ENCODE results near the gene FN1.

FN1 gene

DNA sequence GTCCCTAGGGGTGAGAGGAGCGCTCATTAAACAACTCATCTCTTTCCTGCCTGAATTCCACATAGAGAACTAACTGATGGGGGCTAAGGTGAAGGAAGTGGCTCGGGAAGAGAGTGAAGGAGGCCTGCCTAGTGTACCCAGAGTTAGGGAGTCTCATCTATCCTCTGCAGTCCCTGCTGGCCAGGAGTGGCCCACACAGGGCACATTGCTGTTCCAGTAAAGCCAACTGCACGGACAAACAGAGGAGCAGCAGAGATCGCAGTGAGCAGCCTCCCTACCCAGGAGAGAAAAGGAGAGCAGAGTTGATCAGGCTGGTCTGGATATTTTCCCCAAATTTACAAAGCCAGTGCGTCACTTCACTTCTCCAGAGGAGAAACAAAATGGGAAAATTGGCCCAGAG, 16.9 kb upstream of the FN1 start:
- no peak overlapping the region for H3K27ac ChIP-seq
- TF ChIP-seq, protein P1, sequence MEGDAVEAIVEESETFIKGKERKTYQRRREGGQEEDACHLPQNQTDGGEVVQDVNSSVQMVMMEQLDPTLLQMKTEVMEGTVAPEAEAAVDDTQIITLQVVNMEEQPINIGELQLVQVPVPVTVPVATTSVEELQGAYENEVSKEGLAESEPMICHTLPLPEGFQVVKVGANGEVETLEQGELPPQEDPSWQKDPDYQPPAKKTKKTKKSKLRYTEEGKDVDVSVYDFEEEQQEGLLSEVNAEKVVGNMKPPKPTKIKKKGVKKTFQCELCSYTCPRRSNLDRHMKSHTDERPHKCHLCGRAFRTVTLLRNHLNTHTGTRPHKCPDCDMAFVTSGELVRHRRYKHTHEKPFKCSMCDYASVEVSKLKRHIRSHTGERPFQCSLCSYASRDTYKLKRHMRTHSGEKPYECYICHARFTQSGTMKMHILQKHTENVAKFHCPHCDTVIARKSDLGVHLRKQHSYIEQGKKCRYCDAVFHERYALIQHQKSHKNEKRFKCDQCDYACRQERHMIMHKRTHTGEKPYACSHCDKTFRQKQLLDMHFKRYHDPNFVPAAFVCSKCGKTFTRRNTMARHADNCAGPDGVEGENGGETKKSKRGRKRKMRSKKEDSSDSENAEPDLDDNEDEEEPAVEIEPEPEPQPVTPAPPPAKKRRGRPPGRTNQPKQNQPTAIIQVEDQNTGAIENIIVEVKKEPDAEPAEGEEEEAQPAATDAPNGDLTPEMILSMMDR (conservative IDR thresholded peaks at IDR 0.05): no peak

DNA sequence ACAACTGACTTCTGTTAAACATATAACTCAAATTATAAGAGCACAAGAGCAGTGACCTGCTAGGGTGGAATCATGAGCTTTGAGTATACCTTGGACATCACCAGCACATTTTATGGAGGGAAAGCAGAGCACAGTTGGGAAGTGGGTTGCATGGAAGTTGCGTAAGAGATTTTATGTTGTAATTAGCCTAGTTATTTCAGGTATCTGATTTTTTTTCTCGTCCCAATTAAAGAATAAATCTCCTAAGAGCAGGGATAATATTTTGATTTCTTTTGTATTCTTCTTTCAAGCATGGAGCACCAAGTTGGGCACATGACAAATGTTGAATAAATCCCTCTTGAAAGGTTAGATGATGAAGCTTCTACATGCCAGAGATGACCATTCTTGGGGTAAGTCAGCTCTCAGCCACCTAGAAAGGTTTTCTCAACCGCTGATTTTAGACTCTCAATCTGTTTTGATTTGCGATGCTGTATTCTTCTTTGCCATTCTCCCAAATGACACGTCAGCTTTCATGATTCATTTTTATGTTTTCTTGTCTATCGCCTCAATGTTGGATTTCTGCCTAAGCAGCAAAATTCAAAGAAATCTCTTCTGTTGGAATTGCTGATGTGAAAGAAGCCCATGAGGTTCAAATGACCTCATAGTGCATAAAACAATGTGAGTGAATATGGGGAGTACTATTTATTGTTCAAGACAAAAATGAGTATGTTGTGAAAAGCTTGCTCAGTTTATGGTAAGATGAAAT, 15.3 kb upstream of the FN1 start:
- no peak overlapping the region for H3K27ac ChIP-seq
- TF ChIP-seq, protein P1 (conservative IDR thresholded peaks at IDR 0.05): no peak

DNA sequence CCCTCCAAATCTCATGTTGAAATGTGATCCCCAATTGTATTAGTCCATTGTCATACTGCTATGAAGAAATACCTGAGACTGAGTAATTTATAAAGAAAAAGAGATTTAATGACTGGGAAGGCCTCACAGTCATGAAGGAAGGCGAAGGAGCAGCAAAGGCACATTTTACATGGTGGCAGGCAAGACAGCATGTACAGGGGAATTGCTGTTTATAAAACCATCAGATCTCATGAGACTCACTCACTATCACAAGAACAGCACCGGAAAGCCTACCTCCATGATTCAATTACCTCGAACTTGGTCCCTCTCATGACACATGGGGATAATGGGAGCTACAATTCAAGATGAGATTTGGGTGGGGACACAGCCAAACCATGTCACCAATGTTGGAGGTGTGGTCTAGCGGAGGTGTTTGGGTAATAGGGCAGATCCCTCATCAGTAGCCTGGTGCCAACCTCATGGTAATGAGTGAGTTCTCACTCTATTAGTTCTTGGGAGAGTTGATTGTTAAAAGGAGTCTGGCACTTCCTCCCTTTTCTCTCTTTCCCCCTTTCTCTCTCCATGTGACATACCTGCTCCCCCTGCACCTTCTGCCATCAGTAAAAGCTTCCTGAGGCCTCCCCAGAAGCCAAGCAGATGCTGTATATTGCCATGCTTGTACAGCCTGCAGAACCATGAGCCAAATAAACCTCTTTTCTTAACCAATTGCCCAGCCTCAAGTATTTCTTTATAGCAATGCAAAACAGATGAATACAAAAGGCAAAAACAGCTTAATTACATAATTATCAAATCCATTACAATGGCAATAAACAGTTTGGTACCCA, 14.5 kb upstream of the FN1 start:
- no peak overlapping the region for H3K27ac ChIP-seq
- TF ChIP-seq, protein P1 (conservative IDR thresholded peaks at IDR 0.05): no peak

DNA sequence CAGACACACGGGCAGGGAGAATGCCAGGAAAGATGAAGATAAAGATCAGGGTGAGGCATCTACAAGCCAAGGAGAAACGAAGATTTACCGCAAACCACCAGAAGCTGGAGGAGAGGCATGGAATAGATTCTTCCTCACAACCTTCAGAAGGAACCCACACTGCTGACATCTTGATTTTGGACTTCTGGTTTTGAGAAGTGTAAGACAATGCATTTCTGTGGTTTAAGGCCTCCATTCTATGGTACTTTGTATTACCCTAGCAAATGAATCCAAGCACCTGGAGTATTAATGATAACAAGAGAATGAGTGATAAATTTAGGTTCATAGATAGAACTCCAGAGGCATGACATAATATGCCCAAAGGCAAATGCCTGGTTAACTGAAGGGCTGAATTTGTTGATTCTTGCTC, 11.8 kb upstream of the FN1 start:
- TF ChIP-seq, protein P1 (conservative IDR thresholded peaks at IDR 0.05): no peak
- no peak overlapping the region for H3K27ac ChIP-seq

DNA sequence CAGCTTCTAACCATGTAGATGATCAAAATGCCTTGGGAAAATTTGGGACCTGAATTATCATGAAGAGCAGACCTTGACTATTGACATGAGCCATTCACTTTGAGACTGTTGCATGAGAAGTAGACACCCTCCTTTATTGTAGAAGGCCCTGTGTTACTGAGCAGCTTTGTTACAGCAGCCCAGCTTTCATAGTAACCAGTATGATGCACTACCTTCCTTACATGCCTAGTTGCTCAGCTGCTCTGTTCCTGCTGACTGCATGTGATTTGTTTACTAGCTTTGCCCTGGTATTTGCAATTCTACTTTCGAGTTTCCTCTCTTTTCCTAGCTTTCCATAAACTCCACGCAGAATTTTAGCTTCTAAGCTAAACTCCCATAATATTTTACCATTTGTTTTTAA, 11.2 kb upstream of the FN1 start:
- no peak overlapping the region for H3K27ac ChIP-seq
- TF ChIP-seq, protein P1 (conservative IDR thresholded peaks at IDR 0.05): no peak

DNA sequence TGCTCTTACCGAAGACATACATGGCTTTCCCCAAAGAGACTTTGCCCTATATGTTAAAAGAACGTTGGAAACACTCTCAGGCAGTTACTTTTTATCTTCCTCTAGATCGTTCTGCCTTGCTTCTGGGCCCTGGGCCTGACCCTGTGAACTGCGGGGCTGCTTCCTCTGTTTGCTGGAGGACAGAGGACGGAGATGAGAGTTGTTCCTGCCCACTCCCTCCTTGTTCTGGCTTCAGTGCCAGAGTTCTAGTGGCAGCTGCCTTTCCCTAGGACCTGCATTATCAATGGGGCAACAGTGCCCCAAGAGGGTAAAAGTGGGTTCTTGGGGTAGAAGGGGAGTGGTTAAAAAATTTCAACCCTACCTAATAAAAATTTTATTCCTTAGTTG, 6.5 kb upstream of the FN1 start:
- TF ChIP-seq, protein P1 (conservative IDR thresholded peaks at IDR 0.05): no peak

DNA sequence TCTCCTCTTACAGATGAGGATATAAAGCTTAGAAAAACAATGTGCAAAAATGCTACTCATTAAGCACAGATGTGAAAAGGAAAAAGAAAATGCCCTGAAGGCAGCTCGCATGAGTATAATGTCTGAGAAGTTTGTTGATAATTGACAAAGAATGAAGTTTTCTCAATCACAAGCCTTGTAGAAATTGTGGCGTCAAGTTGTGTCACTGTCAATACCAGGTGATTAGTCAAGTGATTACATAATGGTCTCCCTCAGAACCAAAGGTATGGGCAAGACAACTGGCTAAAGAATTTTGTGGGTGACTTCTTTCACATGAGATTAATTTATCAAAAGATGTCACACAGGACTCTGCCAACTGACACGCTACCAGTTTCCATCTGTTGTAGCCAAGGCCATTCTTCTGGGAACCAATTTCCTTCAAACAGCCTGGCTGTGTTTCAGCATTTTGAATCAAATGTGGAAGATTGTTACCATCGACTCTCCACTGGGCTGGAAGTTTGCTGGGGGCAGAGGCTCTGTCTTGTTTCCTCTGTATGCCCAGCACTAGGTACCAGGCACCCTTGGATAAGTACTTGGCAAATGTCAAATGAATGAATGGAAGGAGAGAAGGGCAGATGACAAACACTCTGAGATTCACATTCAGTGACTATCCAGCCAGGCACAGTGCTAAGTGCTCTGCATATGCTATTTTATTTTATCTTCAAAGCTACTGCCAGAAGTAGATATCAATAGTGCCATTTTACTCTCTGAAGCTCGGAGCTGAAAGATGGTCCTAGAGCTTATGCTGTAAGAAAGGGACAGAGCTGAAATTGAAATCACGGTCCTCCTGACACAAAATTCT, 5.9 kb upstream of the FN1 start:
- no peak overlapping the region for H3K27ac ChIP-seq
- TF ChIP-seq, protein P1 (conservative IDR thresholded peaks at IDR 0.05): no peak

More for the DNA sequence above, 6.5 kb upstream of the FN1 start:
- no peak overlapping the region for H3K27ac ChIP-seq
